HG03439 (cell line): ENCODE data around the gene E2F1.
"Not testable (repeated sequence)": the region's sequence is repeated elsewhere in the genome, so short reads cannot be mapped to it uniquely, and the experiment has no call there.

Source experiments
- ATAC-seq: cut with Tn5 transposase; IDR thresholded peaks from one replicate; pipeline ENCODE4 v1.9.1; 2021; ENCODE audit warnings: mild to moderate bottlenecking, moderate library complexity; ENCODE audit not compliant: unreplicated experiment

Gene E2F1

DNA sequence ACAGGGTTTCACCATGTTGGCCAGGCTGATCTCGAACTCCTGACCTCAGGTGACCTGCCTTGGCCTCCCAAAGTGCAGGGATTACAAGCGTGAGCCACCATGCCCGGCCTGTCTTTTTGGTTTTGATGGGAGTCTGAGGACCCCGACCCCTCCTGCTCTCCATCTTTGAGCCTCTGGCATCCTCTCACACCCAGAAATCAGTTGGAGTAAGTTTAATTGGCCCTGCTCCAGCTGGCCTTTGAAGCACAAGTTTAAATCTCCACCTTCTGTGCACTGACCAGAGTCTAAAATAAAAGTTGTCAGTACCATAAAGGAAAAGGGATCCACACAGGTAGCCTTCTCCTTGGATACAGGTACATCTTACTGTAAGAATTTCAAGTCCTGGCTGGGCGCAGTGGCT, 40.0 kb downstream of the E2F1 start:
- ATAC-seq, result no peak

DNA sequence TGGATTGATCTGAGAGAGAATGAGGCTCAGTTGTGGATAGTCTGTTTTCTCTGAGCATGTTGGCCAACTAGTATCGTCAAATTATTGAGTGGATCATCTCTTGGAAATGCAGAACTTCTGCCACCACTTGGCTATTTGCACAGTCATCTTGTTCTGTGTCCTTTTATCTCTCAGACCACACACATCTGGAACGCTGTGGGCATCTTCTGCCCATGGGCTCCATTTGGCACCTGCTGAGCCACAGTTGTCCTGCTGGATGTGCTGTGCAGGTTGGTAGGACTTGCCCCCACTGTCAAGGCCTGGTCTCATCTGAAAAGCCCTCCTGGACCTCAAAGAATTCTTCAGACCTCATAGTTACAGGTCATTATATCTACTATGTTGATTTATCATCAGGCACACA, 40.8 kb downstream of the E2F1 start:
- ATAC-seq, result no peak

GRCh38 chr20:33645072-33645358, 41.2 kb downstream of the E2F1 start:
- no peak for ATAC-seq

GRCh38 chr20:33644313-33645071, 41.7 kb downstream of the E2F1 start:
- ATAC-seq, result no peak

DNA sequence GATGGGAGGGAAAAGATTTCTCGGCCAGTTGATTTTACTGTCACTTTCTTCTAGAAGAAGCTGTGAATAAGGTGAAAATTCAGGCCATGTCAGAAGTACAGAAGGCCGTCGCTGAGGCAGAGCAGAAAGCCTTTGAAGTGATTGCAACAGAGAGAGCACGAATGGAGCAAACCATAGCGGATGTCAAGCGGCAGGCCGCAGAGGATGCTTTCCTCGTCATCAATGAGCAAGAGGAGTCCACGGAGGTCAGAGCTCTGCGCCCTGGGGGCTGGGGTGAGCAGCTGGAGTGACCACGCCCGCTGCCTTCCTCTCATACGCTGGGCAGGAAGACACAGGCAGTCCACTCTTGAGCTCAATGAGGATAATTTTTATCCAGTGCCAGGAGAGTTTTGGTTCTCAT, 45.9 kb downstream of the E2F1 start:
- ATAC-seq, result no peak

GRCh38 chr20:33636776-33637175, 49.4 kb downstream of the E2F1 start:
- ATAC-seq, result no peak

GRCh38 chr20:33635341-33635740, 50.8 kb downstream of the E2F1 start:
- ATAC-seq, result no peak

GRCh38 chr20:33631910-33632309, 54.3 kb downstream of the E2F1 start:
- ATAC-seq, result not testable (repeated sequence)

- no peak for ATAC-seq
Observed at GRCh38 chr20:33630507-33630906, 55.7 kb downstream of the E2F1 start.

DNA sequence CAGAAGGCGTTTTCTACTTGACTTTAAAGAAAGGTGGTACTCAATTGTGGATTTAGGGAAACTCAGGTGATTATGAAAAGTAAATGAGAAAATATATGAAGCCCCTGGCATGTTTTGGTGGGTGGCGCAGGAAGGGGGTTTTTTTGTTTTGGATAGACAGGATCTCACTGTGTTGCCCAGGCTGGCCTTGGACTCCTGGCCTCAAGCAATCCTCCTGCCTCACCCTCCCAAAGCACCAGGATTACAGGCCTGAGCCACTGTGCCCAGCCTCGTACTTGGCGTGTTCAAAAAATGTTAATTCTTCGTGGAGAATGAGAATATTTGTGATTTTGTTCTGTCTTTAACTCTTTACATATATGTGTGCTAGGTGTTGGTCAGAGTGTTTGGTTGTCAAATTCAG, 56.2 kb downstream of the E2F1 start:
- ATAC-seq, result no peak

GRCh38 chr20:33629533-33629932, 56.7 kb downstream of the E2F1 start:
- no peak for ATAC-seq

DNA sequence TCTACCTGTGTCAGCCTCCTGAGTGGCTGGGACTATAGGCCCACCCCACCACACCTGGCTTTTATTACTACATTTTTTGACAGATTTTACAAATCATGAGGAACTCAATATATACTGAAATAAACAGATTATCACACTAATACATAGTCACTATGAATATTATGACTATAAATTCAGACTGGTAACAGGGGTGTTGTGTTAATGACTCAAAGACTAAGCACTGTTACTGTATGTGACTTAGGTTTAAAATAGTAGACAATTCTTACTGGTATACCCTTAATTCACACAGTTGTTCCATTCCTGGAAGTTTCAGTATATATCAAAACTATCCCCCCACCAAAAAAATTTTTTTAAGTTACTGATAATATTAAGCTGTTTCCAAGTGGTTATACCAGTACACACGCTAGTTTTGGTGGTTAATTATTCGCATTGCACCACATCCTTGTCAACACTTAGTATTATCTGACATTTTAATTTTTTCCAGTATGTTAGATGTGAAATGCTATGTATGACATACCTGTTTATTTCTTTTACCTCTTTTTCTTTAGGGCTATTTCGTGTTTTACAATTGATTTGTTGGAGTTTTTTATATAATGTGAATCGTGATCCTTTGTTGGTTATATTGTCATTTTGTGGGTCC, 58.5 kb downstream of the E2F1 start:
- ATAC-seq, result no peak

DNA sequence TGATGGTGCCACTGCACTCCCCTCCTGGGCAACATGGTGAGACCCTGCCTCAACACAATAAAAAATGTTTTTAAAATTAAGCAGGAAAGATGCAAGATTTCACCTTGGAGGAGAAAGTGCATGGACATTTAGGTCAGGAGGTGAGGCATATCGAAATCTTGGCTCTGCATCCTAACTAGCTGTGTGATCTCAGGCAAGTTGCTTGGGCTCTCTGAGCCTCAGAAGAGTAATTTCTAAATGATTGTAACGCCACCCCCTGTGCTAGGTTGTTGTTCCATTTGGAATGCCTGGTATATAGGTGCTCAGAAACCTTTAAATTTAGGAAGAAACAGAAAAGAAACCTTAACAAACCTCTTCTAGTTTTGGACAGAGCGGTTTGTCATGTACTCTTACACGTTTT, 60.0 kb downstream of the E2F1 start:
- no peak for ATAC-seq
